CD4-positive, alpha-beta T cell (primary cell): ENCODE measurements around the gene CPNE8. TPM values are rescaled to one million over a fixed set of nuclear protein-coding genes. Genes with fewer than 3 reads are reported as not detected.

Source experiments
- ATAC-seq: fragments of 200-7000 bp; cut with Tn5 transposase; one replicate; pipeline ENCODE4 v1.10.0; 2022; ENCODE audit warnings: mild to moderate bottlenecking; ENCODE audit not compliant: poor library complexity
- CTCF ChIA-PET: fragments of 350-600 bp; sonication (Branson Sonifier 250); formaldehyde crosslinking; loops from one replicate; lab custom pipeline; 2021; ENCODE audit warnings: antibody characterized with exemption, inconsistent platforms; lab: Charles Lee
- POLR2A ChIA-PET: fragments of 350-600 bp; sonication (Branson Sonifier 250); formaldehyde crosslinking; loops from one replicate; lab custom pipeline; 2021; ENCODE audit warnings: antibody characterized with exemption, inconsistent platforms; lab: Charles Lee
- DNase-seq, 14 experiments: peaks; one replicate each; pipeline ENCODE4 v3.0.0-alpha.2; 2013 to 2020; ENCODE audit warnings: mixed read lengths in 2 of 14
- H3K27ac ChIP-seq, 2 donors: one replicate each; pipeline versions ENCODE4 v1.5.1 to v1.7.0; 2013; ENCODE audit warnings: low read length in 2 of 2, low read depth in 1 of 2, mild to moderate bottlenecking in 1 of 2
- H3K27me3 ChIP-seq, 2 experiments: 1 replicate in 1 of 2; 2 replicates in 1 of 2; pipeline versions ENCODE4 v1.6.1 to v1.7.0; 2013; ENCODE audit warnings: low read length in 2 of 2, control low read depth in 1 of 2, mild to moderate bottlenecking in 1 of 2, moderate library complexity in 1 of 2; ENCODE audit not compliant: insufficient read depth in 2 of 2, control insufficient read depth in 1 of 2
- H3K36me3 ChIP-seq: one replicate; pipeline ENCODE4 v1.6.1; 2013; ENCODE audit warnings: low read length, control low read depth; ENCODE audit not compliant: insufficient read depth
- H3K4me1 ChIP-seq: one replicate; pipeline ENCODE4 v1.6.1; 2013; ENCODE audit warnings: low read length, control low read depth; ENCODE audit not compliant: insufficient read depth
- H3K4me3 ChIP-seq: one replicate; pipeline ENCODE4 v1.5.1; 2013; ENCODE audit warnings: mild to moderate bottlenecking, low read length, moderate library complexity
- H3K9me3 ChIP-seq, 2 experiments: 1 replicate in 1 of 2; 2 replicates in 1 of 2; pipeline versions ENCODE4 v1.6.1 to v1.7.0; 2013; ENCODE audit warnings: low read length in 2 of 2, mild to moderate bottlenecking in 2 of 2, control low read depth in 1 of 2, moderate library complexity in 1 of 2; ENCODE audit not compliant: control insufficient read depth in 1 of 2, insufficient read depth in 1 of 2
- H3K27ac Mint-ChIP-seq: one replicate; pipeline ENCODE4 v1.8.0; 2020; ENCODE audit warnings: mixed read lengths
- H3K27me3 Mint-ChIP-seq: one replicate; pipeline ENCODE4 v1.8.0; 2021; ENCODE audit warnings: mixed read lengths
- H3K36me3 Mint-ChIP-seq: one replicate; pipeline ENCODE4 v1.8.0; 2021; ENCODE audit warnings: low read depth, mixed read lengths
- H3K4me1 Mint-ChIP-seq: one replicate; pipeline ENCODE4 v1.8.0; 2021; ENCODE audit warnings: low read depth, mixed read lengths
- H3K4me3 Mint-ChIP-seq: one replicate; pipeline ENCODE4 v1.8.0; 2020; ENCODE audit warnings: mild to moderate bottlenecking, mixed read lengths
- H3K9me3 Mint-ChIP-seq: one replicate; pipeline ENCODE4 v1.8.0; 2020; ENCODE audit warnings: mixed read lengths
- CTCF ChIP-seq: fragments of 200-600 bp; IDR thresholded peaks from one replicate; pipeline ENCODE4 v1.8.0; 2022; ENCODE audit warnings: antibody characterized with exemption, mild to moderate bottlenecking
- intact Hi-C, 2 experiments: fragments of 100-400 bp; cut with DNase I in 1 of 2; cut with micrococcal nuclease in 1 of 2; formaldehyde crosslinking; loops; one replicate each; pipeline versions ENCODE4 v1.15.1 to v1.9.0; 2023 to 2025; cut with DNase I, micrococcal nuclease
- total RNA-seq, 174 experiments: library from RNA in 2 of 174; stranded (reverse) in 2 of 174; gene quantifications; one replicate each; pipeline ENCODE4 v1.2.3 and lab custom pipeline; 2021 to 2026

CPNE8 gene
- total RNA-seq, 2 experiments from 2014 or later: 2.7 to 3.6 TPM

- Histone ChIP-seq H3K27me3 (no peaks in the 10 kb centered on the region), H3K4me3 (no peak overlapping the region), H3K4me1 (no peaks in the 10 kb centered on the region), H3K27ac (no peak overlapping the region), H3K36me3 (no peaks in the 10 kb centered on the region), H3K9me3 (no peaks in the 10 kb centered on the region)
- Mint-ChIP-seq H3K9me3 (no peaks in the 10 kb centered on the region), H3K27me3 (no peaks in the 10 kb centered on the region), H3K36me3 (peaks cover 3% of the 10 kb centered on the region), H3K4me3 (no peak overlapping the region), H3K27ac (no peak overlapping the region), H3K4me1 (no peaks in the 10 kb centered on the region)
- DNase-seq (no peak), ATAC-seq (no peak)
- ChIA-PET CTCF (no interaction called here), POLR2A (no interaction called here)
- intact Hi-C loops: no loop called here
- TF ChIP-seq CTCF: no peak
Observed at GRCh38 chr12:38872561-38872960, 32.8 kb downstream of the CPNE8 start.

GRCh38 chr12:38872156-38872555 lies 33.2 kb downstream of the CPNE8 start:
- Mint-ChIP-seq H3K27me3 (no peaks in the 10 kb centered on the region), H3K27ac (no peak overlapping the region), H3K4me3 (no peak overlapping the region), H3K36me3 (peaks cover 3% of the 10 kb centered on the region), H3K9me3 (no peaks in the 10 kb centered on the region), H3K4me1 (no peaks in the 10 kb centered on the region)
- H3K4me1 ChIP-seq: no peaks in the 10 kb centered on the region
- H3K9me3 ChIP-seq: no peaks in the 10 kb centered on the region
- ATAC-seq (no peak), DNase-seq (no peak)
- ChIA-PET POLR2A (no interaction called here), CTCF (no interaction called here)
- intact Hi-C loops: no loop called here
- H3K27ac ChIP-seq: no peak overlapping the region
- H3K4me3 ChIP-seq: no peak overlapping the region
- H3K27me3 ChIP-seq: no peaks in the 10 kb centered on the region
- TF ChIP-seq CTCF: no peak
- no peaks in the 10 kb centered on the region for H3K36me3 ChIP-seq

- ChIA-PET CTCF (no interaction called here), POLR2A (no interaction called here)
- Histone ChIP-seq H3K4me3 (no peak overlapping the region), H3K36me3 (no peaks in the 10 kb centered on the region), H3K27ac (no peak overlapping the region), H3K4me1 (no peaks in the 10 kb centered on the region), H3K9me3 (no peaks in the 10 kb centered on the region), H3K27me3 (no peaks in the 10 kb centered on the region)
- Mint-ChIP-seq H3K4me3 (no peak overlapping the region), H3K4me1 (no peaks in the 10 kb centered on the region), H3K36me3 (peaks cover 3% of the 10 kb centered on the region), H3K9me3 (no peaks in the 10 kb centered on the region), H3K27ac (no peak overlapping the region), H3K27me3 (no peaks in the 10 kb centered on the region)
- ATAC-seq: no peak
- intact Hi-C loops: no loop called here
- TF ChIP-seq CTCF: no peak
- DNase-seq: no peak
Observed at GRCh38 chr12:38869036-38869435, 36.4 kb downstream of the CPNE8 start.
